Esophagus muscularis mucosa (tissue), 4 donors: ENCODE measurements around the gene ST3GAL3. TPM values are rescaled to one million over a fixed set of nuclear protein-coding genes. Genes with fewer than 3 reads are reported as not detected.
"Not testable (repeated sequence)": the region's sequence is repeated elsewhere in the genome, so short reads cannot be mapped to it uniquely, and the experiment has no call there.

Experiments
- DNase-seq: peaks from one replicate; pipeline ENCODE4 v3.0.0-alpha.2; 2017; ENCODE audit errors: extremely low spot score
- H3K27ac ChIP-seq, 4 donors: fragments of 200-600 bp; sonication (generic); replicated peaks in 1 of 4; 1 replicate in 3 of 4; 2 replicates in 1 of 4; pipeline ENCODE4 v1.5.1; 2016 to 2019; ENCODE audit warnings: mild to moderate bottlenecking in 1 of 4
- H3K27me3 ChIP-seq, 4 donors: fragments of 200-600 bp; sonication (generic); one replicate each; pipeline versions ENCODE4 v1.5.1 to v1.6.0; 2016 to 2019
- H3K36me3 ChIP-seq, 4 donors: fragments of 200-600 bp; sonication (generic); one replicate each; pipeline ENCODE4 v1.5.1; 2016 to 2019
- H3K4me1 ChIP-seq, 4 donors: fragments of 200-600 bp; sonication (generic); one replicate each; pipeline ENCODE4 v1.5.1; 2016 to 2019
- H3K4me3 ChIP-seq, 4 donors: fragments of 200-600 bp; sonication (generic); 1 replicate in 2 of 4; 2 replicates in 2 of 4; pipeline ENCODE4 v1.5.1; 2016 to 2019; ENCODE audit warnings: mild to moderate bottlenecking in 4 of 4, moderate library complexity in 1 of 4
- H3K9me3 ChIP-seq, 4 donors: fragments of 200-600 bp; sonication (generic); 1 replicate in 3 of 4; 2 replicates in 1 of 4; pipeline ENCODE4 v1.5.1; 2016 to 2019
- EP300 ChIP-seq: sonication (generic); formaldehyde crosslinking; IDR thresholded peaks from one replicate; pipeline ENCODE4 v1.6.1; 2017; ENCODE audit warnings: antibody characterized with exemption
- POLR2A ChIP-seq: fragments of 450-650 bp; IDR thresholded peaks from one replicate; pipeline ENCODE4 v1.6.1; 2017; ENCODE audit warnings: antibody characterized with exemption, moderate library complexity, mild to moderate bottlenecking, low read depth
- POLR2AphosphoS5 ChIP-seq, 2 donors: sonication (generic); formaldehyde crosslinking; IDR thresholded peaks; one replicate each; pipeline ENCODE4 v1.6.1; 2017; ENCODE audit warnings: antibody characterized with exemption in 2 of 2
- WGBS: methylation state at CpG from one replicate; pipeline ENCODE4 v1.1.5; 2018; 5-methylcytosine and 5-hydroxymethylcytosine counted together
- intact Hi-C: fragments of 100-400 bp; cut with DNase I; formaldehyde crosslinking; loops from one replicate; pipeline ENCODE4 v1.15.1; 2023
- total RNA-seq, 4 donors: library from RNA; depleted of rRNA; stranded (reverse); fragments of >200 nt; gene quantifications; one replicate each; pipeline versions ENCODE4 v1.1.0 to v1.2.1, GENCODE V29; 2016
- TF ChIP-seq, protein P1 (sequence below), 3 experiments: fragments of 200-600 bp in 2 of 3; fragments of 450-650 bp in 1 of 3; sonication (generic) in 2 of 3; IDR thresholded peaks; one replicate each; pipeline ENCODE4 v1.5.1; 2017 to 2019; ENCODE audit warnings: antibody characterized with exemption in 3 of 3, mild to moderate bottlenecking in 2 of 3, moderate library complexity in 1 of 3

Gene ST3GAL3
- total RNA-seq, 4 donors from 2014 or later = 23.3 to 37.1 (median 30.1) TPM

DNA sequence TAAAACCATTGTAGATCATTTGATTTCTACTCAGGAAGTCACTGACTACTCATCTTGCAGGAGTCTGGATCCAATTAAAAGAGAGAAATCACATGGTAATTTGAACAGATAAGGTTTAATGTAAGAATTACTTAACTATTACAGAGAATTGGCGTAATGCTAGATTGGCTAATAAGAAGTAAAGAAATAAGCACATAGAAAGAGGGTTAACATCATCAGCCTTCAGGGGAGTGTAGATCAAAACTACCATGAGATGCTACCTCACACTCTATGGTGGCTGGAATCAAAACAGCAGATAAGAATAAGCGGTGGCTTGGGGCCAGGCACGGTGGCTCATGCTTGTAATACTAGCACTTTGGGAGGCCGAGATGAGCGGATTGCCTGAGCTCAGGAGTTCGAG lies 11.7 kb downstream of the ST3GAL3 start:
- peaks cover 7 to 42% (median 31%) of the 10 kb centered on the region in 4 donors for H3K4me1 ChIP-seq
- DNase-seq = no peak
- intact Hi-C loops = no loop called here
- no peaks in the 10 kb centered on the region for H3K27me3 ChIP-seq
- H3K4me3 ChIP-seq = no peak overlapping the region
- H3K36me3 ChIP-seq = no peaks in the 10 kb centered on the region
- WGBS = 88% methylated on average over 6 of the region's 6 CpGs
- TF ChIP-seq POLR2AphosphoS5 (IDR thresholded peaks at IDR 0.05) (no peak), EP300 (no peak), POLR2A (no peak)
- TF ChIP-seq, protein P1, sequence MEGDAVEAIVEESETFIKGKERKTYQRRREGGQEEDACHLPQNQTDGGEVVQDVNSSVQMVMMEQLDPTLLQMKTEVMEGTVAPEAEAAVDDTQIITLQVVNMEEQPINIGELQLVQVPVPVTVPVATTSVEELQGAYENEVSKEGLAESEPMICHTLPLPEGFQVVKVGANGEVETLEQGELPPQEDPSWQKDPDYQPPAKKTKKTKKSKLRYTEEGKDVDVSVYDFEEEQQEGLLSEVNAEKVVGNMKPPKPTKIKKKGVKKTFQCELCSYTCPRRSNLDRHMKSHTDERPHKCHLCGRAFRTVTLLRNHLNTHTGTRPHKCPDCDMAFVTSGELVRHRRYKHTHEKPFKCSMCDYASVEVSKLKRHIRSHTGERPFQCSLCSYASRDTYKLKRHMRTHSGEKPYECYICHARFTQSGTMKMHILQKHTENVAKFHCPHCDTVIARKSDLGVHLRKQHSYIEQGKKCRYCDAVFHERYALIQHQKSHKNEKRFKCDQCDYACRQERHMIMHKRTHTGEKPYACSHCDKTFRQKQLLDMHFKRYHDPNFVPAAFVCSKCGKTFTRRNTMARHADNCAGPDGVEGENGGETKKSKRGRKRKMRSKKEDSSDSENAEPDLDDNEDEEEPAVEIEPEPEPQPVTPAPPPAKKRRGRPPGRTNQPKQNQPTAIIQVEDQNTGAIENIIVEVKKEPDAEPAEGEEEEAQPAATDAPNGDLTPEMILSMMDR (IDR thresholded peaks at IDR 0.05) = no peak
- no peaks in the 10 kb centered on the region for H3K9me3 ChIP-seq
- H3K27ac ChIP-seq = no peak overlapping the region

DNA sequence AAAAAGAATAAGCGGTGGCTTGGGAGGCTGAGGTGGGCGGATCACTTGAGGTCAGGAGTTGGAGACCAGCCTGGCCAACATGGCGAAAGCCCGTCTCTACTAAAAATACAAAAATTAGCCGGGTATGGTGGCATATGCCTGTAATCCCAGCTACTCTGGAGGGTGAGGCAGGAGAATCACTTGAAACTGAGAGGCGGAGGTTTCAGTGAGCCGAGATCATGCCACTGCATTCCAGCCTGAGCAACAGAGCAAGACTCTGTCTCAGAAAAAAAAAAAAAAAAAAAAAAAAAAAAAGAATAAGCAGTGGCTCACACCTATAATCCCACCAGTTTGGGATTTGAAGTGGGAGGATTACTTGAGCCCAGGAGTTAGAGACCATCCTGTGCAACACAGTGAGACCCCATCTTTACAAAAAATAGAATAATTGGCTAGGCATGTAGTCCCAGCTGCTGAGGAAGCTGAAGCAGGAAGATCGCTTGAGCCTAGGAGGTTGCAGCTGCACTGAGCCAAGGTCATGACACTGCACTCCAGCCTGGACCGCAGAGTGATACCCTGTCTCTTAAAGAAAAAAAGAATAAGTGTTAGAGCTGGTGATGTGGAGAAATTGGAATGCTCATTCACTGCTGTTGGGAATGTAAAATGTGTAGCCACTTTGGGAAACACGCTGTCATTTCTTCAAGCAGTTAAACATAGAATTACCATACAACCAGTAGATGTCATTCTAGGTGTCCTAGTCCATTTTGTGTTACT lies 12.5 kb downstream of the ST3GAL3 start:
- H3K27ac ChIP-seq, H3K4me3 ChIP-seq, H3K36me3 ChIP-seq, intact Hi-C loops, H3K9me3 ChIP-seq, DNase-seq, H3K27me3 ChIP-seq: not testable (repeated sequence)
- WGBS = 72% methylated on average over 10 of the region's 10 CpGs
- peaks cover 7 to 37% (median 31%) of the 10 kb centered on the region in 4 donors for H3K4me1 ChIP-seq

DNA sequence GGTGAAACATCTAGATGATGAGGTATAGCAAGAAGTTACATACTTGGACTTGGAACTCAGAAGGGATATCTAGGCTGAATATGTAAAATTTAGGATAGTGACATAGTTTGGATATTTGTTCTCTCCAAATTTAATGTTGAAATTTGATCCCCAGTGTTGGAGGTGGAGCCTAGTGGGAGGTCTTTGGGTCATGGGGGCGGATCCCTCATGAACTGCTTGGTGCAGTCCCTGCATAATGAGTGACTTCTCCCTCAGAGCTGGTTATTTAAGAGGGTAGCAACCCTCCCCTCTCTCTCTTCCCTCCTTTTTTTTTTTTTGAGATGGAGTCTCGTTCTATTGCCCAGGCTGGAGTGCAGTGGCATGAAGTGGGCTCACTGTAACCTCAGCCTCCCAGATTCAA lies 15.5 kb downstream of the ST3GAL3 start:
- WGBS = 87% methylated on average over 2 of the region's 2 CpGs
- DNase-seq = no peak
- H3K27me3 ChIP-seq = no peaks in the 10 kb centered on the region
- intact Hi-C loops = no loop called here
- peaks cover 0 to 6% (median 0%) of the 10 kb centered on the region in 4 donors for H3K36me3 ChIP-seq
- H3K9me3 ChIP-seq = no peaks in the 10 kb centered on the region
- no peak overlapping the region for H3K4me3 ChIP-seq
- H3K27ac ChIP-seq = no peak overlapping the region
- H3K4me1 ChIP-seq = peaks cover 7 to 19% (median 16%) of the 10 kb centered on the region in 4 donors
- TF ChIP-seq, protein P1 (IDR thresholded peaks at IDR 0.05) = no peak
- TF ChIP-seq POLR2AphosphoS5 (IDR thresholded peaks at IDR 0.05) = no peak
- TF ChIP-seq POLR2A = no peak
- TF ChIP-seq EP300 = no peak

DNA sequence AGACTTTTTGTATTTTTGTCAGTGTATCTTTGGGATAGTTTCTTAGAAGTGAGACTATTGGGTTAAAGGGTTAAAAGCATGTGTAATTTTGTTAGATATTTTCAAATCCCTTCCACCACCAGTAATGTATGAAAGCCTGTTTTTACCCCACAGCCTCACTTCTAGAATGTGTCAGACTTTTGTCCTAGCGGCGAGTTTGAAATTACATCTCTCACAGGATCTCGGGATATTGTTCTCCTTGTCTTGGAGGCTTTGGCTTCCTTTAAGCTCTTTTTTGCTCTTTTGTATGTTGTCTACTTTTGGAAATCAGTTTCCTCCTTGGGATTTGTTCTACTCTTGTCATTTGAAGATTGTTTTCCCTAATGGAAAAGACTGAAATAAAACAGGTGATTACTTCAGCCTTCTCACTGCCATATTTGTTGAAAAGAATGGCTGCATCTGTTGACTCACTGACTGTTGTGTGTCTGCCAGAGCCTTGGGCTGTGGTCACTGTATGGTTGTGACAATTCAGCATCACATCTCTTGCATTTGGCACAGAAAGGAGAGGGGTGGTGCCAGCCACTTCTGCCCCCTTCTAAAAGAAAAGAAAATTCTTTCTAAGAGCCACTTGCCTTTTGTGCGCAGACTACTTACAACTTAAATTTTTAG lies 22.6 kb downstream of the ST3GAL3 start:
- intact Hi-C loops = no loop called here
- Histone ChIP-seq H3K9me3 (no peaks in the 10 kb centered on the region), H3K4me3 (no peak overlapping the region), H3K27me3 (no peaks in the 10 kb centered on the region), H3K27ac (no peak overlapping the region), H3K36me3 (peaks cover 0 to 6% (median 2%) of the 10 kb centered on the region in 4 donors), H3K4me1 (peaks cover 6 to 16% (median 9%) of the 10 kb centered on the region in 4 donors)
- 92% methylated on average over 4 of the region's 4 CpGs for WGBS
- DNase-seq = no peak
- no peak for TF ChIP-seq EP300
- no peak for TF ChIP-seq POLR2AphosphoS5 (IDR thresholded peaks at IDR 0.05)
- TF ChIP-seq, protein P1 (IDR thresholded peaks at IDR 0.05) = no peak

DNA sequence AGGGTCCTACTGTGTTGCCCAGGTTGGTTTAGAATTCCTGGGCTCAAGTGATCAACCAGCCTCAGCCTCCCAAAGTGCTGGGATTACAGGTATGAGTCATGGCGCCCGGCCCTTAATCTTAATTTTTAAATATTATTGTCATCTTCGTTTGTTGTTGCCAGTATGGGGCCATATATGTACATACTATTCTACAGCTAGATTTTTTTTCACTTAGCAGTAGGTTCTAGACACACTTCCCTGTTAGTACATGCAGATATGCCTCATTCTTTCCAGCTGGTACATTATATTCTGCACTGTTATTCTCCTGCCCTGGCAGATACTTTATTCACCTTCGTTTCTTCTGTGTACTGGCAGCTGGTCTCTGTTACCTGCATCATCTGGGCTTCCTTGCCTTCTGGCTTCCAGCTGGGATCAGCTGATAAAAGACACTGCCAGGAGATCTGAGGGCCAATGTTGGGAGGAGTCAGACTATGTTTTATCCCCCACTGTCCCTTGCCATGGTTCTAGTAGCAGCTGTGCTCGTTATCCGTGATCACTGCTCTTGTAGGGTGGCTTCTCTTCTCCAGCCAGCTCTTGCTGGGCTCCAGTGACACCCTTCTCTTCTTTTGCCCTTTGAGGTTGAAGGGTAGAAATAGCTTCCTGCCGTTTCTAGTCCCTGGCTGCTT lies 24.7 kb downstream of the ST3GAL3 start:
- Histone ChIP-seq H3K4me1 (peaks cover 6 to 16% (median 9%) of the 10 kb centered on the region in 4 donors), H3K36me3 (peaks cover 0 to 15% (median 10%) of the 10 kb centered on the region in 4 donors), H3K27me3 (no peaks in the 10 kb centered on the region), H3K9me3 (no peaks in the 10 kb centered on the region), H3K4me3 (no peak overlapping the region), H3K27ac (no peak overlapping the region)
- WGBS = 62% methylated on average over 7 of the region's 7 CpGs
- no peak for TF ChIP-seq POLR2A
- TF ChIP-seq, protein P1 (IDR thresholded peaks at IDR 0.05) = no peak
- no peak for TF ChIP-seq EP300
- TF ChIP-seq POLR2AphosphoS5 (IDR thresholded peaks at IDR 0.05) = no peak
- intact Hi-C loops = no loop called here
- DNase-seq = no peak
